Upper lobe of right lung (tissue), 1 donor: Measurements from ENCODE around the gene TULP3. TPM values are rescaled to one million over a fixed set of nuclear protein-coding genes. Genes with fewer than 3 reads are reported as not detected.
"Not testable (repeated sequence)": the region's sequence is repeated elsewhere in the genome, so short reads cannot be mapped to it uniquely, and the experiment has no call there.

ENCODE experiments used
- ATAC-seq: fragments of 200-7000 bp; cut with Tn5 transposase; one replicate; pipeline ENCODE4 v1.9.1; 2020; ENCODE audit warnings: mild to moderate bottlenecking, moderate library complexity
- DNase-seq: peaks from one replicate; pipeline ENCODE4 v3.0.0-alpha.2; 2020
- H3K27ac ChIP-seq: fragments of 200-600 bp; one replicate; pipeline ENCODE4 v1.8.0; 2022
- H3K27me3 ChIP-seq: fragments of 200-600 bp; one replicate; pipeline ENCODE4 v1.8.0; 2022; ENCODE audit warnings: mild to moderate bottlenecking
- H3K36me3 ChIP-seq: fragments of 200-600 bp; one replicate; pipeline ENCODE4 v1.8.0; 2022
- H3K4me1 ChIP-seq: fragments of 200-600 bp; one replicate; pipeline ENCODE4 v1.8.0; 2022
- H3K4me3 ChIP-seq: fragments of 200-600 bp; one replicate; pipeline ENCODE4 v1.8.0; 2022; ENCODE audit warnings: mild to moderate bottlenecking
- H3K9me3 ChIP-seq: fragments of 200-600 bp; one replicate; pipeline ENCODE4 v1.8.0; 2022
- CTCF ChIP-seq: fragments of 200-600 bp; IDR thresholded peaks from one replicate; pipeline ENCODE4 v1.8.0; 2022; ENCODE audit warnings: antibody characterized with exemption
- intact Hi-C: fragments of 100-400 bp; cut with DNase I; formaldehyde crosslinking; loops from one replicate; pipeline ENCODE4 v1.11.0; 2022
- total RNA-seq: library from RNA; stranded (reverse); fragmentation: NEBNext Ultra II Directional; extraction: Animal tissue kit (Norgen Biotek cat#: 25700); gene quantifications from one replicate; pipeline ENCODE4 v1.2.1, GENCODE V29; 2021
- donor health status: DM: no; HTN: yes; CAD: no; lungs with severe emphysema.

Gene TULP3
- total RNA-seq, 1 donor from 2014 or later: 16.3 TPM

- no peaks in the 10 kb centered on the region for H3K27me3 ChIP-seq
- no peak overlapping the region for H3K27ac ChIP-seq
- intact Hi-C loops: no loop called here
- no peak for DNase-seq
- no peak overlapping the region for H3K4me3 ChIP-seq
- no peaks in the 10 kb centered on the region for H3K9me3 ChIP-seq
- H3K4me1 ChIP-seq: no peaks in the 10 kb centered on the region
- no peak for TF ChIP-seq CTCF
- no peaks in the 10 kb centered on the region for H3K36me3 ChIP-seq
- no peak for ATAC-seq
These were observed 26.5 kb upstream of the TULP3 start for GRCh38 chr12:2864198-2864597.

DNA sequence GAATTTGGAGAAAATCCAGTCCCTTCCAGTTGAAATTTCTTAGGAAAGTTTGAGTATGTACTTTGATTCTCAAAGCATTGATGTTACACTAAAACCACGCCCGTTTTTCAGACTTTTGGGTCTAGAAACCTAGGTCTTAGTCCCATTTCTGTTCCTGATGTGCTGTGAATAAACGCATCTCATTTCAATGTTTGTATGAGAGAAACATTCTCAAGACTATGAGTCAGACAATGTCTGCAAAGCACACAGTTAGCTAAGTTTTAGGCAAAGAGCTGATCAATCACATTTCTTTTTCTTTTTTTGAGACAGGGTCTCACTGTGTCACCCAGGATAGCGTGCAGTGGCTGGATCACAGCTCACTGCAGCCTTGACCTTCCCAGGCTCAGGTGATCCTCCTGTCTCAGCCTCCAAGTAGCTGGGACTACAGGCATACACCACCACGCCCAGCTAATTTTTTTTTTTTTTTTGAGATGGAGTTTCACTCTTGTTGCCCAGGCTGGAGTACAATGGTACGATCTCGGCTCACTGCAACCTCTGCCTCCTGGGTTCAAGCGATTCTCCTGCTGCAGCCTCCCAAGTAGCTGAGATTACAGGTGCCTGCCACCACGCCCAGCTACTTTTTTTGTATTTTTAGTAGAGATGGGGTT, 21.6 kb upstream of the TULP3 start:
- ATAC-seq, H3K4me3 ChIP-seq, H3K4me1 ChIP-seq, intact Hi-C loops, H3K36me3 ChIP-seq, H3K27ac ChIP-seq, H3K27me3 ChIP-seq, H3K9me3 ChIP-seq, DNase-seq: not testable (repeated sequence)

DNA sequence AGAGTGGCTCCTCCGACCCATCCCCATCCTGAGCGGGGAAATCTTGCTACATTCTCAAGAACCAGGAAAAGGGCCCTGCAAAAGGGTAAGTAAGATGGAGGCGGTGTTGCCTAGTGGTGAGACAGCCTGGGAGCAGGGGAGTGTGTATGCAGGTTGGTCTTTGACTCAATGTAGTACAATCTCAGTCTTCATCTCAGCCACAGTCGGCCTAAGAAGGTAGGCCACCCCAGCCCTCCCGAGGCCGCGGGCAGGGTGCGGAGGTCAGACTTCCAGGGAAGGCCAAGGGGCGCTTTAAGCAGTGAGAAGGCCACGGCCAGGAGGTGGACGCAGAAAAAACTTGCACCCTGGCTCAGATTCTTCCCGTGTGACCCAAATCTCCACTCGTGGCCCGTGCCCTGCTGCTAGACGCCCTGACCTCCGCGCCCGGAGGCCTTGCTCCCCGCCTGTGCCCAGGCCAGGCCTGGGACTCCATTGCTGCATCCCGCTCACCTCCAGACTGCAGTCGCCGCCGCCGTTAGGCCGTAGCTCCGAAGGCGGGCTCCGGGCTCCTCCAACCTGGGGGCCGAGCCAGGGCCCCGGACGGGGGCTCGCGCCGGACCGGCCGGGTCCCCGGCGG, 14.2 kb upstream of the TULP3 start:
- intact Hi-C loops: no loop called here
- DNase-seq (no peak), ATAC-seq (peak; percentile 51)
- no peaks in the 10 kb centered on the region for H3K36me3 ChIP-seq
- H3K4me3 ChIP-seq: peak overlapping the region; percentile 98
- peak overlapping the region; percentile 97 for H3K27ac ChIP-seq
- H3K27me3 ChIP-seq: no peaks in the 10 kb centered on the region
- H3K4me1 ChIP-seq: peaks cover 18% of the 10 kb centered on the region
- no peaks in the 10 kb centered on the region for H3K9me3 ChIP-seq
- TF ChIP-seq CTCF: no peak

DNA sequence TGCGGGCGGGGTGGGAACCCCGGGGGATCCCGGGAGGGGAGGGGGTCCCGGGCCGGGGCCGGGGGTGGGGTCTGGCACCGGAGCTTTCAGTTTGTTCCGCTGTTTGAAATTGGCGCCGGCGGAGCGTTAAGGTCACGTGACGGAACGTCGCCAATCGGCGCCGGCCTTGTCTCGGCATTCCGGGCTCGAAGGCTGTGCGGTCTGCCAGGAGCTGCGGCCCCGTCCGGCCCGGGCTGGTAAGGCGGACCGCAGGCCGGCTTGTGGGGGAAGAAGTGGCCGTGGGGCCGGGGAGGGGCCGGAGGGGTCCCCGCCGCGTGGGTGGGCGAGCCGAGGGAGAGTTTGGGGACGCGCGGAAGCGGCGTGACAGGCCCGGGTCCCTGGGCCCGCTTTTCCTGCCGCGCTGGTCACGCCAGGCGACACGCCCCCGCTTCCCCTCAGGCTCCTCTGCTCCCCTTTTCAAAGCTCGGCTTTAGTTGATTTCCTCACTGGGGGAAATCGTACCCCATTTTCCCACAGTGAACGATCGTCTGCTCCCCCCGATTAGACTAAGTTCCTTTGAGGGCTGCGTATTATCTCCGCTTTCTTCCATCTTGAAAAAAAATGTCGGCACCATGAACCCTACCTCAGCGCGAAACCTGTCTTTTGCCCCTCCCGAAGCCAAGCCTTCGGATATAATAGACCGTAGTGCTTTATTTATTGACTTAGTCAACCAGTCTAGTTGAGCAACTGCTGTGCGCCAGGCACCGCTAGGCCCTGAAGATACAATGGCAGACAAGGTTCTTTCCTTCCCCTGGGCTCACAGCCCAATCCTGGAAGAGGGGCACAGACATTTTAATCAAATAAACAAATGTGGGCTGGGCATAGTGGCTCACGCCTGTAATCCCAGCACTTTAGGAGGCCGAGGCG, 13.4 kb upstream of the TULP3 start, which contains the start of the genes FOXM1 and RHNO1:
FOXM1 (minus strand) TSS at position 128 of the 906 bp plus-strand sequence. CDS start 2,696 bp downstream, outside the sequence.
RHNO1 (plus strand) TSS at position 177 of the 906 bp plus-strand sequence. CDS start 8,144 bp downstream, outside the sequence.
- intact Hi-C loops: no loop called here

GRCh38 chr12:2877953-2878732, 12.5 kb upstream of the TULP3 start:
- DNase-seq (no peak), ATAC-seq (peak; percentile 52)
- Histone ChIP-seq H3K27ac (peak overlapping the region; percentile 97), H3K4me3 (peak overlapping the region; percentile 98), H3K36me3 (no peaks in the 10 kb centered on the region), H3K4me1 (peaks cover 18% of the 10 kb centered on the region), H3K9me3 (no peaks in the 10 kb centered on the region), H3K27me3 (no peaks in the 10 kb centered on the region)
- no peak for TF ChIP-seq CTCF
- intact Hi-C loops: no loop called here

More for the DNA sequence above, 13.4 kb upstream of the TULP3 start, which contains the start of the genes FOXM1 and RHNO1:
- no peaks in the 10 kb centered on the region for H3K27me3 ChIP-seq
- peak; percentile 94 for ATAC-seq
- no peaks in the 10 kb centered on the region for H3K9me3 ChIP-seq
- peak within 1 kb of the TSS; percentile 98 for H3K4me3 ChIP-seq
- peak; percentile 33 for TF ChIP-seq CTCF
- peak; percentile 94 for DNase-seq
- no peaks in the 10 kb centered on the region for H3K36me3 ChIP-seq
- peaks cover 18% of the 10 kb centered on the region for H3K4me1 ChIP-seq
- H3K27ac ChIP-seq: peak within 1 kb of the TSS; percentile 97
